ENCODE data around the gene CEMIP.
A peak's percentile ranks its signal among the peaks of the same experiment; 100 is the strongest.

Gene CEMIP

GRCh38 chr15:80778964-80779657 is at the start of gene CEMIP:
CEMIP (plus strand) TSS chr15:80779370; CDS start chr15:80873880, 94,510 bp downstream.
- DNase-seq: no peak

- DNase-seq: no peak
These were observed 48.8 kb upstream of the CEMIP start for GRCh38 chr15:80730387-80730786.

- DNase-seq: peak; percentile 60
These were observed 48.2 kb upstream of the CEMIP start for GRCh38 chr15:80730926-80731325.

GRCh38 chr15:80732167-80732566 is 47.0 kb upstream of the CEMIP start:
- no peak for DNase-seq

GRCh38 chr15:80732818-80733217 is 46.4 kb upstream of the CEMIP start:
- no peak for DNase-seq

- no peak for DNase-seq
These were observed 45.7 kb upstream of the CEMIP start for GRCh38 chr15:80733460-80733859.

- no peak for DNase-seq
These were observed 43.8 kb upstream of the CEMIP start for GRCh38 chr15:80735344-80735743.

- no peak for DNase-seq
These were observed 42.6 kb upstream of the CEMIP start for GRCh38 chr15:80736560-80736959.

GRCh38 chr15:80739919-80740318 is 39.3 kb upstream of the CEMIP start:
- peak; percentile 30 for DNase-seq

GRCh38 chr15:80742081-80742480 is 37.1 kb upstream of the CEMIP start:
- no peak for DNase-seq

GRCh38 chr15:80743189-80743833 is 35.9 kb upstream of the CEMIP start:
- DNase-seq: no peak

- no peak for DNase-seq
These were observed 34.8 kb upstream of the CEMIP start for GRCh38 chr15:80744415-80744814.

- no peak for DNase-seq
These were observed 34.3 kb upstream of the CEMIP start for GRCh38 chr15:80744826-80745225.

- no peak for DNase-seq
These were observed 33.3 kb upstream of the CEMIP start for GRCh38 chr15:80745888-80746287.

- DNase-seq: no peak
These were observed 31.7 kb upstream of the CEMIP start for GRCh38 chr15:80747317-80748053.

- DNase-seq: no peak
These were observed 29.6 kb upstream of the CEMIP start for GRCh38 chr15:80749589-80749988.

- no peak for DNase-seq
These were observed 28.6 kb upstream of the CEMIP start for GRCh38 chr15:80750575-80750974.

- no peak for DNase-seq
These were observed 27.0 kb upstream of the CEMIP start for GRCh38 chr15:80752204-80752603.

- no peak for DNase-seq
These were observed 26.0 kb upstream of the CEMIP start for GRCh38 chr15:80753161-80753560.

GRCh38 chr15:80754014-80754413 is 25.2 kb upstream of the CEMIP start:
- DNase-seq: no peak

GRCh38 chr15:80755885-80756284 is 23.3 kb upstream of the CEMIP start:
- no peak for DNase-seq

- no peak for DNase-seq
These were observed 20.9 kb upstream of the CEMIP start for GRCh38 chr15:80758130-80758745.

- no peak for DNase-seq
These were observed 18.2 kb upstream of the CEMIP start for GRCh38 chr15:80760960-80761359.

GRCh38 chr15:80761754-80762153 is 17.4 kb upstream of the CEMIP start:
- DNase-seq: no peak

Data from MV-4-11 (cell line).